Lower lobe of right lung (tissue), 2 donors: ENCODE measurements around the gene GIGYF2. TPM values are rescaled to one million over a fixed set of nuclear protein-coding genes. Genes with fewer than 3 reads are reported as not detected.
A peak's percentile ranks its signal among the peaks of the same experiment; 100 is the strongest.
"Not testable (repeated sequence)": the region's sequence is repeated elsewhere in the genome, so short reads cannot be mapped to it uniquely, and the experiment has no call there.

Experiments used
- ATAC-seq, 2 donors: fragments of 200-7000 bp; cut with Tn5 transposase; one replicate each; pipeline ENCODE4 v1.9.1; 2020 to 2022; ENCODE audit warnings: mild to moderate bottlenecking in 2 of 2, moderate library complexity in 2 of 2
- DNase-seq: peaks from one replicate; pipeline ENCODE4 v3.0.0-alpha.2; 2020
- H3K27ac ChIP-seq: fragments of 200-600 bp; one replicate; pipeline ENCODE4 v1.8.0; 2022
- H3K27me3 ChIP-seq: fragments of 200-600 bp; one replicate; pipeline ENCODE4 v1.8.0; 2022; ENCODE audit warnings: low read depth
- H3K36me3 ChIP-seq: fragments of 200-600 bp; one replicate; pipeline ENCODE4 v1.8.0; 2022; ENCODE audit warnings: mild to moderate bottlenecking
- H3K4me1 ChIP-seq: fragments of 200-600 bp; one replicate; pipeline ENCODE4 v1.8.0; 2022
- H3K4me3 ChIP-seq: fragments of 200-600 bp; one replicate; pipeline ENCODE4 v1.8.0; 2022; ENCODE audit warnings: mild to moderate bottlenecking
- H3K9me3 ChIP-seq: fragments of 200-600 bp; one replicate; pipeline ENCODE4 v1.8.0; 2022
- intact Hi-C: fragments of 100-400 bp; cut with DNase I; formaldehyde crosslinking; loops from one replicate; pipeline ENCODE4 v1.11.0; 2022
- total RNA-seq: library from RNA; stranded (reverse); fragmentation: NEBNext Ultra II Directional; extraction: Animal tissue kit (Norgen Biotek cat#: 25700); gene quantifications from one replicate; pipeline ENCODE4 v1.2.1, GENCODE V29; 2021
- TF ChIP-seq, protein P1 (sequence below): fragments of 200-600 bp; IDR thresholded peaks from one replicate; pipeline ENCODE4 v1.8.0; 2022; ENCODE audit warnings: antibody characterized with exemption, mild to moderate bottlenecking
- donor health status: DM: no; HTN: yes; CAD: no; lungs with severe emphysema.

GIGYF2 gene
- total RNA-seq, 1 donor from 2014 or later: 67.6 TPM

DNA sequence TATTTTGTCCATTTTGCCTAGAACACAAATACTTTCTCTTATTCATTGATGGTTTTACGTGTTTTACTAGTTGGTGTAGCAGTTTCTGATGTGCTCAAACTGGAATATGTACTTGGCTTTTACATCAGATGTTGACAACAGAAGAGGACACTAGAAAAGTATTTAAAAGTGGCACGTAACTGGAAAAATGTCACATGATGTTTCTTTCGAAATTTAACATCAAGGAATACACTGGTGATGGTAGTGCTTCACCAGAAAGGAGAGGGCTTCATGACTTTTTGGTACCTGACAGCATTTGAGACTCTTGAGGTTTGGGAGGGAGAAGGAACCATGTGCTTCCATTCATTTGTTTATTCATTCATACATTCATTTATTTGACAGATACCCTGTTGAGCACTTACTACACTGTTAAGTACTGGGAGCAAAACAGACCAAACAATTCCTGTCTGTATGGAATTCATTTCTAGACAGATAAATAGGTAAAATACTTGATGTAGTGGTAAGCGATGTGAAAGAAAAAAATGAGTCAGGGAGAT is 1.5 kb downstream of the GIGYF2 start:
- no peak for DNase-seq

GRCh38 chr2:232699110-232699509 is 2.0 kb downstream of the GIGYF2 start:
- DNase-seq: no peak
- H3K27ac ChIP-seq: no peak overlapping the region
- H3K27me3 ChIP-seq: no peaks in the 10 kb centered on the region
- peaks cover 20% of the 10 kb centered on the region for H3K36me3 ChIP-seq
- TF ChIP-seq, protein P1, sequence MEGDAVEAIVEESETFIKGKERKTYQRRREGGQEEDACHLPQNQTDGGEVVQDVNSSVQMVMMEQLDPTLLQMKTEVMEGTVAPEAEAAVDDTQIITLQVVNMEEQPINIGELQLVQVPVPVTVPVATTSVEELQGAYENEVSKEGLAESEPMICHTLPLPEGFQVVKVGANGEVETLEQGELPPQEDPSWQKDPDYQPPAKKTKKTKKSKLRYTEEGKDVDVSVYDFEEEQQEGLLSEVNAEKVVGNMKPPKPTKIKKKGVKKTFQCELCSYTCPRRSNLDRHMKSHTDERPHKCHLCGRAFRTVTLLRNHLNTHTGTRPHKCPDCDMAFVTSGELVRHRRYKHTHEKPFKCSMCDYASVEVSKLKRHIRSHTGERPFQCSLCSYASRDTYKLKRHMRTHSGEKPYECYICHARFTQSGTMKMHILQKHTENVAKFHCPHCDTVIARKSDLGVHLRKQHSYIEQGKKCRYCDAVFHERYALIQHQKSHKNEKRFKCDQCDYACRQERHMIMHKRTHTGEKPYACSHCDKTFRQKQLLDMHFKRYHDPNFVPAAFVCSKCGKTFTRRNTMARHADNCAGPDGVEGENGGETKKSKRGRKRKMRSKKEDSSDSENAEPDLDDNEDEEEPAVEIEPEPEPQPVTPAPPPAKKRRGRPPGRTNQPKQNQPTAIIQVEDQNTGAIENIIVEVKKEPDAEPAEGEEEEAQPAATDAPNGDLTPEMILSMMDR: no peak
- no peaks in the 10 kb centered on the region for H3K9me3 ChIP-seq
- intact Hi-C loops: no loop called here
- peaks cover 41% of the 10 kb centered on the region for H3K4me1 ChIP-seq
- H3K4me3 ChIP-seq: peak overlapping the region; percentile 89
- no peak for ATAC-seq

More for the DNA sequence above, 1.5 kb downstream of the GIGYF2 start:
- Histone ChIP-seq H3K4me1 (peaks cover 41% of the 10 kb centered on the region), H3K27me3 (no peaks in the 10 kb centered on the region), H3K9me3 (no peaks in the 10 kb centered on the region), H3K4me3 (peak overlapping the region; percentile 89), H3K36me3 (peaks cover 15% of the 10 kb centered on the region), H3K27ac (peak overlapping the region; percentile 94)
- ATAC-seq: no peak
- TF ChIP-seq, protein P1: no peak
- intact Hi-C loops: no loop called here

GRCh38 chr2:232700154-232700553 is 3.0 kb downstream of the GIGYF2 start:
- Histone ChIP-seq H3K36me3 (peaks cover 31% of the 10 kb centered on the region), H3K27ac (no peak overlapping the region), H3K4me1 (peaks cover 41% of the 10 kb centered on the region), H3K4me3 (no peak overlapping the region), H3K27me3 (no peaks in the 10 kb centered on the region), H3K9me3 (no peaks in the 10 kb centered on the region)
- TF ChIP-seq, protein P1: no peak
- intact Hi-C loops: no loop called here
- no peak for ATAC-seq
- DNase-seq: no peak

DNA sequence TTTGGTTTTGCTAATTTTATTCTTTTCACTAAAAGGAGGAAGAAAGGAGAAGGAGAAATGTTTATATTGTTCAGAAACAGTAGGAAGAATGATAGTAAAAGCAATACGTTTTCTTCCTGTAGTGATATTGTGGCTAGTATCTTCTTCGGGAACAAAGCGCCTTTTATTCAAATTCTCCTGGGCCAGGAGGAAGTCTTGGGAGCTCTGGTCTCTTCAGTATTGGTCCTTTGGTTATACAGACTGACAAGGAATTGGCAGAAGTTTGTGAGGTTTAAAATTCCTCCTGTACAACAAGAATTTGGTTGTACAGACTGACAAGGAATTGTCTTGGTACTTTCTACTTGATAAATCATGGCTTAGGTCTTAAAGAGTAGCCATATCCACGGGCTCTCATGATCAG is 9.9 kb downstream of the GIGYF2 start:
- no peak for ATAC-seq
- TF ChIP-seq, protein P1: no peak
- H3K4me3 ChIP-seq: no peak overlapping the region
- H3K4me1 ChIP-seq: peaks cover 5% of the 10 kb centered on the region
- no peak overlapping the region for H3K27ac ChIP-seq
- DNase-seq: no peak
- intact Hi-C loops: no loop called here
- H3K36me3 ChIP-seq: peaks cover 85% of the 10 kb centered on the region
- H3K27me3 ChIP-seq: no peaks in the 10 kb centered on the region
- H3K9me3 ChIP-seq: no peaks in the 10 kb centered on the region

- Histone ChIP-seq H3K27me3 (no peaks in the 10 kb centered on the region), H3K9me3 (no peaks in the 10 kb centered on the region), H3K36me3 (peaks cover 41% of the 10 kb centered on the region), H3K4me3 (no peak overlapping the region), H3K4me1 (no peaks in the 10 kb centered on the region), H3K27ac (no peak overlapping the region)
- TF ChIP-seq, protein P1: no peak
- DNase-seq: no peak
- intact Hi-C loops: no loop called here
- ATAC-seq: no peak
These were observed 16.4 kb downstream of the GIGYF2 start for GRCh38 chr2:232713505-232713904.

DNA sequence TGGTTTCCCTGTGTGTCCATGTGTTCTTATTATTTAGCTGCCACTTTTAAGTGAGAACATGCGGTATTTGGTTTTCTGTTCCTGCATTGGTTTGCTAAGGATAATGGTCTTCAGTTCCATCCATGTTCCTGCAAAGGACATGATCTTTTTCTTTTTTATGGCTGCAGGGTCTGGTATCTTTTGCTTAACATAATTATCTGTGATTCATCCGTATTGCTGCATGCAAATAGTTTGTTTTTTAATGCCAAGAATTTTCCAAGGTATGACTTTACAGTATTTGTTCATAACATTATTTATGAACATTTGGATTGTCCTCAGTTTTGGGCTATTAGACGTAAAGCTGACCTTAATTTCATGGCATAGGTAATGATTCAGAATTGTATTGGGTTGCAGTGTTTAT is 17.8 kb downstream of the GIGYF2 start:
- no peak for DNase-seq
- TF ChIP-seq, protein P1: no peak
- Histone ChIP-seq H3K9me3 (no peaks in the 10 kb centered on the region), H3K27me3 (no peaks in the 10 kb centered on the region), H3K27ac (no peak overlapping the region), H3K4me3 (no peak overlapping the region), H3K4me1 (no peaks in the 10 kb centered on the region), H3K36me3 (peaks cover 37% of the 10 kb centered on the region)
- no peak for ATAC-seq
- intact Hi-C loops: no loop called here

DNA sequence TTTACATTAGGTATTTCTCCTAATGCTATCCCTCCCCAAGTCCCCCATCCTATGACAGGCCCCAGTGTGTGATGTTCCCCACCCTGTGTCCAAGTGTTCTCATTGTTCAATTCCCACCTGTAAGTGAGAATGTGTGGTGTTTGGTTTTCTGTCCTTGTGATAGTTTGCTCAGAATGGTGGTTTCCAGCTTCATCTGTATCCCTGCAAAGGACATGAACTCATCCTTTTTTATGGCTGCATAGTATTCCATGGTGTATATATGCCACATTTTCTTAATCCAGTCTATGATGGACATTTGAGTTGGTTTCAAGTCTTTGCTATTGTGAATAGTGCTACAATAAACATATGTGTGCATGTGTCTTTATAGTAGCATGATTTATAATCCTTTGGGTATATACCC is 22.9 kb downstream of the GIGYF2 start:
- H3K27ac ChIP-seq, H3K4me3 ChIP-seq, H3K4me1 ChIP-seq, ATAC-seq, H3K9me3 ChIP-seq, DNase-seq, intact Hi-C loops, H3K27me3 ChIP-seq: not testable (repeated sequence)
- H3K36me3 ChIP-seq: peaks cover 42% of the 10 kb centered on the region
